HPDE6-E6E7 (cell line): ENCODE measurements around the gene AGPS.
"Not testable (repeated sequence)": the region's sequence is repeated elsewhere in the genome, so short reads cannot be mapped to it uniquely, and the experiment has no call there.

ENCODE experiments used
- DNase-seq: peaks from one replicate; pipeline ENCODE4 v3.0.0; 2011; ENCODE audit warnings: missing footprints; ENCODE audit errors: extremely low spot score

The AGPS gene

GRCh38 chr2:177419274-177419673 is 26.7 kb downstream of the AGPS start:
- DNase-seq = no peak

GRCh38 chr2:177422271-177422670 is 29.7 kb downstream of the AGPS start:
- no peak for DNase-seq

- not testable (repeated sequence) for DNase-seq
Measured at GRCh38 chr2:177424120-177424519, 31.5 kb downstream of the AGPS start.

- not testable (repeated sequence) for DNase-seq
Measured at GRCh38 chr2:177424620-177425019, 32.0 kb downstream of the AGPS start.

DNA sequence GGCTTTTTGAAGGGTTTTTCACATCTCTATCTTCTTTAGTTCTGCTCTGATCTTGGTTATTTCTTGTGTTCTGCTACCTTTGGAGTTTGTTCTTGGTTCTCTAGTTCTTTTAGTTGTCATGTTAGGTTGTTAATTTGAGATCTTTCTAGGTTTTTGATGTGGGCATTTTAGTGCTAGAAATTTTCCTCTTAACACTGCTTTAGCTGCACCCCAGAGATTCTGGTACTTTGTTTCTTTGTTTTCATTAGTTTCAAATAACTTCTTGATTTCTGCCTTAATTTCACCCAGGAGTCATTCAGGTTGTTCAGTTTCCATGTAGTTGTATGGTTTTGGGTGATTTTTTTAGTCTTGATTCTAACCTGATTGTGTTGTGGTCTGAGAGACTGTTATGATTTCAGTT is 34.7 kb downstream of the AGPS start:
- DNase-seq = no peak

- not testable (repeated sequence) for DNase-seq
Measured at GRCh38 chr2:177427936-177428335, 35.4 kb downstream of the AGPS start.

DNA sequence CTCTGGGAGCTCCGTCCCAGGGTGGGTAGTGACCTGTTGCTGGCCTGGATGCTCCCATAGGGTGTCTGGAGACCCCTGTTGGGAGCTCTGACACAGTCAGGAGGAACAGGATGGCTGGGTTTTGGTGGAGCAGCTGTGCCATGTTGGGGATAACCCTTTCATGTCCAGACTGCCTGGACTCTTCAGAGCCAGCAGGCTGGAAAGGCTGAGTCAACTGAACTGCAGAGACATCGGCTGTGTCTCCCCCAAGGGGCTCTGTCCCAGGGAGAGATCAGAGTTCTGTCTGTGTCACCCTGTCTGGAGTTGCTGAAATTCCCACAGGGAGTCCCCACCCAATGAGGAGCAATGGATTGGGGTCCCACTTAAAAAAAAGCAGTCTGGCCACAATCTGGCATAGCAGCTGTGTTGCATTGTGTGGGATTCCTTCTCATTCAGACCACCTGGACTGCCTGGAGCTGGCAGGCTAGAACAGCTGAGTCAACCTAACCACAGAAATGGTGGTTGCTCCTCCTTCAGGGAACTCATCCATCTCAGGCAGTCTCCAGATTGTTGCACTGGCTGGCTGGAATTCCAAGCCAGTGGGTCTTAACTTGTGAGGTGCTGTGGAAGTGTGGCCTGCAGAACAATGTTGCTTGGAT is 37.2 kb downstream of the AGPS start:
- no peak for DNase-seq

- DNase-seq = no peak
Measured at GRCh38 chr2:177430411-177430810, 37.8 kb downstream of the AGPS start.

- not testable (repeated sequence) for DNase-seq
Measured at GRCh38 chr2:177431111-177431725, 38.6 kb downstream of the AGPS start.

DNA sequence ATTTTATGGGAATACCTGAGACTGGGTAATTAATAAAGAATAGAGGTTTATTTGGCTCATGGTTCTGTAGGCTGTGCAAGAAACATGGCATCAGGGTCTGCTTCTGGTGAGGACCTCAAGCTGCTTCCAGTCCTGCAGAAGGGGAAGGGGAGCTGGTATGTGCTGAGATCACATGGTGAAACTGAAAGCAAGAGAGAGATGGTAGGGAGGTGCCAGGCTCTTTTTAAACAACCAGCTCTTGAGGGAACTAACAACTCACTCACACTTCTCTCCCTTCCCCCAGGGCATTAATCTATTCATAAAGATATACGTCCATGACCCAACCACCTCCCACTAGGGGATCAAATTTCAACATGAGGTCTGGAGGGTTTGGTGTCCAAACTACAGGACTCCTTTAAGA is 40.1 kb downstream of the AGPS start:
- DNase-seq = no peak

DNA sequence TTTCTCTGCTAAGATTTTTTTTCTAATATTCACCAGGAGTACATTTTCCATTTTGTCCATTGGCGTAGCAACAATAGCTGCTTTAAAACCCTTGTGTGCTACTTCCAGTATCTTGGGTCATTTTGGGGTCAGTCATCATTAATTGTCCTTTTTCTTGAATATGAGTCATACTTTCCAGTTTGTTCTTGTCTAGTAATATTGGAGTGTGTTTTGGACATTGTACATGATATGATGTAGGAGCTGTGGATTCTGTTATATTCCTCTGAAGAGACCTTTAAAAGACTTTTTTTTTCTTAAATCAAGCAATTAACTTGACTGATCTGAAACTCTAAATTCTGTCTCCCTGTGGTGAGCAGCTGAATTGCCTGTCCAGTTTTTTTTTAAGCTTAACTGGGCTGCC is 40.8 kb downstream of the AGPS start:
- no peak for DNase-seq

GRCh38 chr2:177434475-177434874 is 41.9 kb downstream of the AGPS start:
- DNase-seq = no peak

GRCh38 chr2:177445200-177445599 is 52.6 kb downstream of the AGPS start:
- DNase-seq = no peak

- DNase-seq = no peak
Measured at GRCh38 chr2:177448031-177448430, 55.5 kb downstream of the AGPS start.

DNA sequence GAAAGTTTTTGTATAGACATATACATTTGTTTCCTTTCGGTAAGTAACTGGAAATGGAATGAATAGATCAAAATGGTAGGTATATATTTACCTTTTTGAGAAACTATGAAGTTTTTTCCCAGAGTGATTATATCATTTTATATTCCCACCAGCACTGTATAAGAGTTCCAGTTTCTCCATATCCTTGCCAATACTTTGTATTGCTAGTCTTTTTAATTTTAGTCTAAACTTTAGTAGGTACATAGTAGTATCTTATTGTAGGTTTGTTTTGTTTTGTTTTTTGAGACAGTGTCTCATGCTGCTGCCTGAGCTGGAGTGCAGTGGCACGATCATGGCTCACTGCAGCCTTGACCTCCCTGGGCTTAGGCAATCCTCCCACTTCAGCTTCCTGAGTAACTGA is 56.6 kb downstream of the AGPS start:
- DNase-seq = no peak

DNA sequence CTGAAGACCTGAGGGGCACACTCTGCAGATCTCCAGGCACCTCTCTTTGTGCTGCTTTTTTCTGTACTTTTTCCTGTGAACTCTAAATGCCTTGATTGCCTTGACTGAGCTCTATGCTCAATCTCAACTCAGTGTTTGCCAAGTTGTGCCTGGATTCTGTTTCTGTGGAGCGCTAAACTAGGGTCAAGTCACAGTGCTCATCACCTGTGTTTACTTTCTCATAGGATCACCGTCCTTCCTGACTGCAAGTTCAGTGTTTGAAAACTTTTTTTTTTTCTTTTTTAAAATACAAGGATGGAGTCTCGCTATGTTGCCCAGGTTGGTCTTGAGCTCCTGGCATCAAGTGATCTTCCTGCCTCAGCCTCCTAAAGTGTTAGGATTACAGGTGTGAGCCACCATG is 62.6 kb downstream of the AGPS start:
- DNase-seq = no peak

DNA sequence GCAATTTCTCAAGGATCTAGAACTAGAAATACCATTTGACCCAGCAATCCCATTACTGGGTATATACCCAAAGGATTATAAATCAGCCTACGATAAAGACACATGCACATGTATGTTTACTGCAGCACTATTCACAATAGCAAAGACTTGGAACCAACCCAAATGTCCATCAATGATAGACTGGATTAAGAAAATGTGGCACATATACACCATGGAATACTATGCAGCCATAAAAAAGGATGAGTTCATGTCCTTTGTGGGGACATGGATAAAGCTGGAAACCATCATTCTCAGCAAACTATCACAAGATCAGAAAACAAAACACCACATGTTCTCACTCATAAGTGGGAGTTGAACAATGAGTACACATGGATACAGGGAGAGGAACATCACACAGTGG is 67.2 kb downstream of the AGPS start:
- DNase-seq = not testable (repeated sequence)

GRCh38 chr2:177460973-177461585 is 68.5 kb downstream of the AGPS start:
- DNase-seq = no peak

DNA sequence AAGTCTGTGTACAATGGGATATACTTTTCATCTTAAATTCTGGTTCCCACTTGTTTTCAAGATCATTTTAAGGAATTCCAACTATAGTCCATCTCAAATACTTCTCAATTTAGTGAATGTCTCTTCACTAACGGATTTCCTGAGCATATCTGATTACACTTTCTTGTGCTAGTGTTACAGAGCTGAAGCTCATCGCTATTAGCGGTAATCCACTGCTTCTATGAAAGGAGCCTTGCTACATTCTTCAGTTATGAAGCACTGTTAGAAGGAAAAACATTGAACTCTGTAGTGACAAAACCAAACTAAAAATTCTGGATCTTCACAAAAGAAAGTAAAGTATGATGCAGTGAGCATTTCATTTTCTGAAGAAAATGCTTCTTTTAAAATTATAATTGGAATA is 72.0 kb downstream of the AGPS start:
- no peak for DNase-seq

GRCh38 chr2:177465400-177466138 is 73.0 kb downstream of the AGPS start:
- no peak for DNase-seq

- no peak for DNase-seq
Measured at GRCh38 chr2:177466337-177467195, 74.0 kb downstream of the AGPS start.

DNA sequence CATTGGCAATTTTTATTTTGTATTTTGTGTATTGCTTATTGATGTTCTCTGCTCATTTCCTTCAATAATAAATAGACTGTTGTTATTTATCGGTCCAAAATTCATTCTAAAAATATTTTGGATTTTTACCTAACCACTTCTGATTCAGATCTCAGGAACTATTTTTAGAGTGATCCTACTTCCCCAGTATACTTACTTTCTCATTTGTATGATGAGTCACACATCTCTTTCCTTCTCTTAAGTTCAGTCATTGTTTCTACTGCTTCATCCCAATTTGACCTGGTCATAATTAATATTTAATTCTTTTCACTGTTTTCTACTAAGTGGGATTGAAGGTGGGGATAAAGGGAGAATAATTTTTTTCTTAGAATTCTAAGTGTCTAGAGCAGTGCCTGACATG is 75.1 kb downstream of the AGPS start:
- peak; percentile 10 for DNase-seq
